HCT116 (cell line): ENCODE results near the gene RALGPS1. TPM values are rescaled to one million over a fixed set of nuclear protein-coding genes. Genes with fewer than 3 reads are reported as not detected.

Experiments used
- ATAC-seq: fragments of 200-7000 bp; cut with Tn5 transposase; 2 replicates; pipeline ENCODE4 v1.9.1; 2020; ENCODE audit warnings: mild to moderate bottlenecking, moderate library complexity
- BruUV-seq: library from RNA; stranded (reverse); fragments of 400-500 nt; replicated peaks from 2 replicates; lab custom pipeline; 2021; lab: Mats Ljungman, UMichigan
- CTCF ChIA-PET: fragments of 300-600 bp; sonication (Branson Sonifier 250); formaldehyde crosslinking; loops from one replicate; lab custom pipeline; 2021; ENCODE audit warnings: antibody characterized with exemption; lab: Charles Lee
- POLR2A ChIA-PET: fragments of 300-600, 350-600 bp; sonication (Branson Sonifier 250); formaldehyde crosslinking; loops from one replicate; lab custom pipeline; 2021; ENCODE audit warnings: antibody characterized with exemption; lab: Charles Lee
- RAD21 ChIA-PET, 2 experiments: fragments of 300-600 bp; sonication (Branson Sonifier 250); formaldehyde crosslinking; loops; one replicate each; lab custom pipeline; 2023; ENCODE audit warnings: low total read pairs in 2 of 2; ENCODE audit not compliant: uncharacterized antibody in 2 of 2, unreplicated experiment in 2 of 2, low non-redundant PET in 1 of 2; lab: Charles Lee
- DNase-seq: peaks from one replicate; pipeline ENCODE4 v3.0.0-alpha.2; 2010; ENCODE audit warnings: low read depth, low spot score
- H2AFZ ChIP-seq: fragments of 200-600 bp; shearing (Covaris generic), sonication (generic); 2 replicates; pipeline ENCODE4 v1.6.1; 2017; ENCODE audit warnings: low read depth, mixed run types, mixed read lengths, antibody characterized with exemption, low read length; ENCODE audit not compliant: poor library complexity, severe bottlenecking
- H3K27ac ChIP-seq: 2 replicates; pipeline ENCODE4 v1.5.1; 2012; ENCODE audit warnings: low read depth, low read length
- H3K27me3 ChIP-seq: fragments of 200-600 bp; sonication (generic); 2 replicates; pipeline ENCODE4 v1.6.1; 2016; ENCODE audit warnings: mixed run types, low read length, mixed read lengths; ENCODE audit not compliant: insufficient read depth
- H3K36me3 ChIP-seq, 2 experiments: fragments of 200-500 bp in 1 of 2; fragments of 200-600 bp in 1 of 2; sonication (Bioruptor generic) in 1 of 2; sonication (generic) in 1 of 2; 2 replicates each; pipeline versions ENCODE4 v1.5.1 to v1.6.1; 2014 to 2016; ENCODE audit warnings: low read length in 2 of 2, inconsistent platforms in 1 of 2, mixed read lengths in 1 of 2, mixed run types in 1 of 2; ENCODE audit not compliant: insufficient read depth in 2 of 2, control insufficient read depth in 1 of 2
- H3K4me1 ChIP-seq, 2 experiments: fragments of 200-600 bp in 1 of 2; sonication (generic) in 1 of 2; 2 replicates each; pipeline versions ENCODE4 v1.5.1 to v1.6.1; 2012 to 2017; ENCODE audit warnings: low read length in 2 of 2, inconsistent platforms in 1 of 2, mild to moderate bottlenecking in 1 of 2, mixed read lengths in 1 of 2, mixed run types in 1 of 2, moderate library complexity in 1 of 2; ENCODE audit not compliant: insufficient read depth in 2 of 2, control insufficient read depth in 1 of 2
- H3K4me2 ChIP-seq: fragments of 200-600 bp; sonication (generic); 2 replicates; pipeline ENCODE4 v1.6.1; 2017; ENCODE audit warnings: mixed run types, low read length, mixed read lengths
- H3K4me3 ChIP-seq, 2 experiments: fragments of 200-600 bp in 1 of 2; sonication (generic) in 1 of 2; replicated peaks in 1 of 2; 2 replicates each; pipeline ENCODE4 v1.5.1; 2011 to 2016; ENCODE audit warnings: low read length in 2 of 2, control low read depth in 1 of 2, low read depth in 1 of 2, mild to moderate bottlenecking in 1 of 2, mixed read lengths in 1 of 2, mixed run types in 1 of 2
- H3K79me2 ChIP-seq: fragments of 200-600 bp; sonication (generic); 2 replicates; pipeline ENCODE4 v1.6.1; 2017; ENCODE audit warnings: mild to moderate bottlenecking, mixed run types, low read length, moderate library complexity, mixed read lengths; ENCODE audit not compliant: insufficient read depth
- H3K9ac ChIP-seq: fragments of 200-600 bp; sonication (generic); 2 replicates; pipeline ENCODE4 v1.6.1; 2016; ENCODE audit warnings: low read length, mixed read lengths
- H3K9me2 ChIP-seq: fragments of 200-600 bp; sonication (generic), shearing (Covaris generic); 2 replicates; pipeline ENCODE4 v1.6.1; 2017; ENCODE audit warnings: mixed run types, mild to moderate bottlenecking, moderate library complexity; ENCODE audit not compliant: insufficient read depth
- H3K9me3 ChIP-seq, 2 experiments: fragments of 200-500 bp in 1 of 2; fragments of 200-600 bp in 1 of 2; sonication (Bioruptor generic) in 1 of 2; sonication (generic) in 1 of 2; 2 replicates each; pipeline ENCODE4 v1.6.1; 2014 to 2017; ENCODE audit warnings: low read length in 2 of 2, mixed read lengths in 2 of 2, inconsistent platforms in 1 of 2, low read depth in 1 of 2, mild to moderate bottlenecking in 1 of 2, mixed run types in 1 of 2, moderate library complexity in 1 of 2; ENCODE audit not compliant: control insufficient read depth in 1 of 2, insufficient read depth in 1 of 2
- H4K20me1 ChIP-seq: fragments of 200-600 bp; sonication (generic), shearing (Covaris generic); 2 replicates; pipeline ENCODE4 v1.6.1; 2017; ENCODE audit warnings: mixed run types, mild to moderate bottlenecking, moderate library complexity; ENCODE audit not compliant: insufficient read depth
- ATF3 ChIP-seq: IDR thresholded peaks from 2 replicates; pipeline ENCODE4 v1.6.1; 2012
- CBX3 ChIP-seq: IDR thresholded peaks from 2 replicates; pipeline ENCODE4 v1.6.1; 2012; ENCODE audit warnings: low read depth
- CEBPB ChIP-seq: IDR thresholded peaks from 2 replicates; pipeline ENCODE4 v1.6.1; 2012; ENCODE audit warnings: low read depth
- ELF1 ChIP-seq: IDR thresholded peaks from 2 replicates; pipeline ENCODE4 v1.6.1; 2012; ENCODE audit warnings: low read depth, borderline replicate concordance
- EZH2phosphoT487 ChIP-seq: fragments of 200-600 bp; IDR thresholded peaks from 2 replicates; pipeline ENCODE4 v1.6.1; 2018; ENCODE audit warnings: antibody characterized with exemption, borderline replicate concordance
- JUND ChIP-seq: IDR thresholded peaks from 2 replicates; pipeline ENCODE4 v1.6.1; 2012
- POLR2A ChIP-seq: IDR thresholded peaks from 2 replicates; pipeline ENCODE4 v1.7.0; 2011; ENCODE audit warnings: borderline replicate concordance; ENCODE audit not compliant: insufficient read depth, insufficient read length; ENCODE audit errors: extremely low read depth
- RAD21 ChIP-seq: IDR thresholded peaks from 2 replicates; pipeline ENCODE4 v1.6.1; 2012; ENCODE audit warnings: low read depth, mild to moderate bottlenecking
- REST ChIP-seq: IDR thresholded peaks from 2 replicates; pipeline ENCODE4 v1.6.1; 2012; ENCODE audit warnings: low read depth
- SIN3A ChIP-seq: IDR thresholded peaks from 2 replicates; pipeline ENCODE4 v1.6.1; 2012; ENCODE audit warnings: low read depth
- SP1 ChIP-seq: IDR thresholded peaks from 2 replicates; pipeline ENCODE4 v1.6.1; 2012; ENCODE audit warnings: low read depth
- SRF ChIP-seq: IDR thresholded peaks from 2 replicates; pipeline ENCODE4 v1.6.1; 2012; ENCODE audit warnings: low read depth
- TCF7L2 ChIP-seq: IDR thresholded peaks from 2 replicates; pipeline ENCODE4 v1.7.0; 2011; ENCODE audit warnings: borderline replicate concordance, inconsistent platforms; ENCODE audit not compliant: insufficient read depth, insufficient read length; ENCODE audit errors: extremely low read depth
- YY1 ChIP-seq: IDR thresholded peaks from 2 replicates; pipeline ENCODE4 v1.6.1; 2011; ENCODE audit warnings: low read length, low read depth, moderate library complexity, mild to moderate bottlenecking; ENCODE audit not compliant: insufficient replicate concordance; ENCODE audit errors: extremely low read depth
- ZNF274 ChIP-seq: fragments of 200-500 bp; sonication (Bioruptor generic); IDR thresholded peaks from 2 replicates; pipeline ENCODE4 v1.6.1; 2014; ENCODE audit warnings: mild to moderate bottlenecking, low read depth, low read length, inconsistent platforms
- intact Hi-C: fragments of 100-400 bp; cut with micrococcal nuclease; formaldehyde crosslinking; loops from 2 replicates; pipeline ENCODE4 v1.10.0; 2022
- total RNA-seq: library from RNA; stranded (reverse); gene quantifications from one replicate; pipeline ENCODE4 v1.2.1, GENCODE V29; 2021; ENCODE audit not compliant: unreplicated experiment
- TF ChIP-seq, protein P1 (sequence below): IDR thresholded peaks from 2 replicates; pipeline ENCODE4 v1.6.1; 2011; ENCODE audit warnings: mild to moderate bottlenecking, low read length, moderate library complexity; ENCODE audit not compliant: insufficient replicate concordance; ENCODE audit errors: extremely low read depth
- TF ChIP-seq, protein P2 (sequence below): IDR thresholded peaks from 2 replicates; pipeline ENCODE4 v1.6.1; 2012
- TF ChIP-seq, protein P3 (sequence below), 3 experiments: fragments of 200-600 bp in 1 of 3; sonication (generic) in 1 of 3; IDR thresholded peaks in 2 of 3; conservative IDR thresholded peaks in 1 of 3; 2 replicates each; pipeline ENCODE4 v1.5.1; 2012 to 2017; ENCODE audit warnings: low read depth in 2 of 3, low read length in 2 of 3, antibody characterized with exemption in 1 of 3, borderline replicate concordance in 1 of 3, control low read depth in 1 of 3, mild to moderate bottlenecking in 1 of 3, mixed read lengths in 1 of 3, mixed run types in 1 of 3, moderate library complexity in 1 of 3; ENCODE audit not compliant: insufficient read depth in 1 of 3

The RALGPS1 gene
- total RNA-seq, 1 experiment from 2014 or later = 7.6 TPM

DNA sequence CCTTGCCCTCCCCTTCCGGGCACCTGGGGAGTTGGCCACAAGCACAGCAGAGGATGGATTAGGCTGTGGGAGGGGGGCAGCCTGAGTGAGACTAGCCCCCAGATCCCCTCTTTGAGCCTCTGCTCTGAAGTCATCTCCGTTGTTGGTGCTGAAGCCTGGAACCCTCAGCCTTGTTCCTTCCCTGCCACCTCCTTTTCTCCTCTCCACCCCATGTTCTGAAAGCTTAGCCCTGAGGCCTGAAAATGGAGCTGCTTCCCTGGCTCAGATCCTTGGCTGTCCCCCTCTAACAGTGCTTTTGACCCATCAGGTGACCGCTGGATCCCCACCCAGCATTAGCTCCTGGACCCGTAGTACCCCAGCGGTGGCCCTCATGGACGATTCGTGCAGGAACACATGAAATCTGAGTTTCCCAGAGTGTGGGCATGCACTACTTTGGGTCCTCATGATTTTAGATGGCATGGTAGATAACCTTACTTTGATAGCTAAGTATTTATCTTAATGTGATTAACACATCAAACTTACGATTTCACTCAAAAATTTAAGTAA lies 229.4 kb downstream of the RALGPS1 start:
- DNase-seq (no peak), ATAC-seq (no peak)
- BruUV-seq = no TSS peak
- Histone ChIP-seq H3K27ac (no peak overlapping the region), H2AFZ (no peak overlapping the region), H3K27me3 (no peaks in the 10 kb centered on the region; the same call in 1 of the 2 replicates), H3K4me3 (no peak overlapping the region), H3K79me2 (no peaks in the 10 kb centered on the region), H3K4me2 (no peak overlapping the region), H3K9me2 (no peaks in the 10 kb centered on the region), H3K9me3 (no peaks in the 10 kb centered on the region), H3K9ac (no peak overlapping the region), H3K36me3 (no peaks in the 10 kb centered on the region), H4K20me1 (no peaks in the 10 kb centered on the region), H3K4me1 (no peaks in the 10 kb centered on the region)
- TF ChIP-seq, protein P1, sequence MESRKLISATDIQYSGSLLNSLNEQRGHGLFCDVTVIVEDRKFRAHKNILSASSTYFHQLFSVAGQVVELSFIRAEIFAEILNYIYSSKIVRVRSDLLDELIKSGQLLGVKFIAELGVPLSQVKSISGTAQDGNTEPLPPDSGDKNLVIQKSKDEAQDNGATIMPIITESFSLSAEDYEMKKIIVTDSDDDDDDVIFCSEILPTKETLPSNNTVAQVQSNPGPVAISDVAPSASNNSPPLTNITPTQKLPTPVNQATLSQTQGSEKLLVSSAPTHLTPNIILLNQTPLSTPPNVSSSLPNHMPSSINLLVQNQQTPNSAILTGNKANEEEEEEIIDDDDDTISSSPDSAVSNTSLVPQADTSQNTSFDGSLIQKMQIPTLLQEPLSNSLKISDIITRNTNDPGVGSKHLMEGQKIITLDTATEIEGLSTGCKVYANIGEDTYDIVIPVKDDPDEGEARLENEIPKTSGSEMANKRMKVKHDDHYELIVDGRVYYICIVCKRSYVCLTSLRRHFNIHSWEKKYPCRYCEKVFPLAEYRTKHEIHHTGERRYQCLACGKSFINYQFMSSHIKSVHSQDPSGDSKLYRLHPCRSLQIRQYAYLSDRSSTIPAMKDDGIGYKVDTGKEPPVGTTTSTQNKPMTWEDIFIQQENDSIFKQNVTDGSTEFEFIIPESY = no peak
- TF ChIP-seq JUND (no peak), SRF (no peak), EZH2phosphoT487 (no peak), SIN3A (no peak), CEBPB (no peak), REST (no peak), ATF3 (no peak), SP1 (no peak), ZNF274 (no peak), YY1 (no peak), POLR2A (no peak), ELF1 (no peak), CBX3 (no peak), TCF7L2 (no peak), RAD21 (no peak)
- TF ChIP-seq, protein P2, sequence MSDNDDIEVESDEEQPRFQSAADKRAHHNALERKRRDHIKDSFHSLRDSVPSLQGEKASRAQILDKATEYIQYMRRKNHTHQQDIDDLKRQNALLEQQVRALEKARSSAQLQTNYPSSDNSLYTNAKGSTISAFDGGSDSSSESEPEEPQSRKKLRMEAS = no peak
- TF ChIP-seq, protein P3, sequence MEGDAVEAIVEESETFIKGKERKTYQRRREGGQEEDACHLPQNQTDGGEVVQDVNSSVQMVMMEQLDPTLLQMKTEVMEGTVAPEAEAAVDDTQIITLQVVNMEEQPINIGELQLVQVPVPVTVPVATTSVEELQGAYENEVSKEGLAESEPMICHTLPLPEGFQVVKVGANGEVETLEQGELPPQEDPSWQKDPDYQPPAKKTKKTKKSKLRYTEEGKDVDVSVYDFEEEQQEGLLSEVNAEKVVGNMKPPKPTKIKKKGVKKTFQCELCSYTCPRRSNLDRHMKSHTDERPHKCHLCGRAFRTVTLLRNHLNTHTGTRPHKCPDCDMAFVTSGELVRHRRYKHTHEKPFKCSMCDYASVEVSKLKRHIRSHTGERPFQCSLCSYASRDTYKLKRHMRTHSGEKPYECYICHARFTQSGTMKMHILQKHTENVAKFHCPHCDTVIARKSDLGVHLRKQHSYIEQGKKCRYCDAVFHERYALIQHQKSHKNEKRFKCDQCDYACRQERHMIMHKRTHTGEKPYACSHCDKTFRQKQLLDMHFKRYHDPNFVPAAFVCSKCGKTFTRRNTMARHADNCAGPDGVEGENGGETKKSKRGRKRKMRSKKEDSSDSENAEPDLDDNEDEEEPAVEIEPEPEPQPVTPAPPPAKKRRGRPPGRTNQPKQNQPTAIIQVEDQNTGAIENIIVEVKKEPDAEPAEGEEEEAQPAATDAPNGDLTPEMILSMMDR (IDR thresholded peaks at IDR 0.05 in 2 of 3, conservative IDR thresholded peaks at IDR 0.05 in 1 of 3; ENCODE audit: borderline replicate concordance in 1 of 3, insufficient read depth in 1 of 3, low read depth in 2 of 3, low read length in 2 of 3) = no peak
- POLR2A ChIA-PET = no interaction called here
- intact Hi-C loops = no loop called here
- CTCF ChIA-PET = no interaction called here
- RAD21 ChIA-PET = no interaction called here
